ENCODE data around the gene SPO11. TPM values are rescaled to one million over a fixed set of nuclear protein-coding genes. Genes with fewer than 3 reads are reported as not detected.
A peak's percentile ranks its signal among the peaks of the same experiment; 100 is the strongest.

The SPO11 gene
- total RNA-seq, 1 experiment from 2014 or later: not detected

GRCh38 chr20:57387945-57388371, 58.4 kb downstream of the SPO11 start:
- ChIA-PET POLR2A (interaction anchor here (0.7 kb wide), 1 partner anchor 371 kb away, joined by 7 read pairs; no protein-coding TSS in a partner anchor), CTCF (no interaction called here)
- no peak for DNase-seq
- Histone ChIP-seq H3K4me3 (ENCODE audit: low read depth, low read length) (no peak overlapping the region), H3K4me1 (peaks cover 23% of the 10 kb centered on the region), H3K9me3 (no peaks in the 10 kb centered on the region), H3K27me3 (replicated peaks; ENCODE audit: control insufficient read depth, insufficient read depth, low read length) (no peaks in the 10 kb centered on the region), H3K36me3 (ENCODE audit: control insufficient read depth, insufficient read depth, low read length) (no peaks in the 10 kb centered on the region)
- Mint-ChIP-seq H3K27me3 (ENCODE audit: insufficient read depth, unreplicated experiment) (no peaks in the 10 kb centered on the region), H3K36me3 (ENCODE audit: insufficient read depth, unreplicated experiment) (peaks cover 28% of the 10 kb centered on the region), H3K4me1 (ENCODE audit: low read depth, unreplicated experiment) (peaks cover 26% of the 10 kb centered on the region), H3K9me3 (ENCODE audit: unreplicated experiment) (no peaks in the 10 kb centered on the region), H3K27ac (ENCODE audit: unreplicated experiment) (no peak overlapping the region), H3K4me3 (ENCODE audit: unreplicated experiment) (peak overlapping the region; percentile 82)
- BruUV-seq (replicated peaks): no TSS peak
- intact Hi-C loops (cut with micrococcal nuclease; ENCODE audit: unreplicated experiment): loop anchor here (10.0 kb wide), 1 partner anchor 207 kb away; no protein-coding TSS in a partner anchor
- TF ChIP-seq, protein P1, sequence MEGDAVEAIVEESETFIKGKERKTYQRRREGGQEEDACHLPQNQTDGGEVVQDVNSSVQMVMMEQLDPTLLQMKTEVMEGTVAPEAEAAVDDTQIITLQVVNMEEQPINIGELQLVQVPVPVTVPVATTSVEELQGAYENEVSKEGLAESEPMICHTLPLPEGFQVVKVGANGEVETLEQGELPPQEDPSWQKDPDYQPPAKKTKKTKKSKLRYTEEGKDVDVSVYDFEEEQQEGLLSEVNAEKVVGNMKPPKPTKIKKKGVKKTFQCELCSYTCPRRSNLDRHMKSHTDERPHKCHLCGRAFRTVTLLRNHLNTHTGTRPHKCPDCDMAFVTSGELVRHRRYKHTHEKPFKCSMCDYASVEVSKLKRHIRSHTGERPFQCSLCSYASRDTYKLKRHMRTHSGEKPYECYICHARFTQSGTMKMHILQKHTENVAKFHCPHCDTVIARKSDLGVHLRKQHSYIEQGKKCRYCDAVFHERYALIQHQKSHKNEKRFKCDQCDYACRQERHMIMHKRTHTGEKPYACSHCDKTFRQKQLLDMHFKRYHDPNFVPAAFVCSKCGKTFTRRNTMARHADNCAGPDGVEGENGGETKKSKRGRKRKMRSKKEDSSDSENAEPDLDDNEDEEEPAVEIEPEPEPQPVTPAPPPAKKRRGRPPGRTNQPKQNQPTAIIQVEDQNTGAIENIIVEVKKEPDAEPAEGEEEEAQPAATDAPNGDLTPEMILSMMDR (IDR thresholded peaks at IDR 0.05; ENCODE audit: insufficient read depth in 1 of 2, low read depth in 1 of 2, low read length in 1 of 2, severe bottlenecking in 1 of 2, unreplicated experiment in 1 of 2): no peak

- DNase-seq: peak; percentile 94 to 98
- no peaks in the 10 kb centered on the region for H3K9me3 Mint-ChIP-seq (ENCODE audit: unreplicated experiment)
- POLR2A ChIA-PET: interaction anchor here (0.6 to 0.7 kb wide), 3 partner anchors 253 to 810 kb away, joined by 3 to 9 read pairs (median 7); no protein-coding TSS in a partner anchor
- CTCF ChIA-PET: interaction anchor here (0.5 to 1.5 kb wide), 9 partner anchors 57 to 1686 kb away, joined by 3 to 8 read pairs (median 3); partner anchors contain the start of genes AURKA and CSTF1
- H3K27ac Mint-ChIP-seq (ENCODE audit: unreplicated experiment): peak overlapping the region; percentile 87
- H3K4me3 Mint-ChIP-seq (ENCODE audit: unreplicated experiment): peak overlapping the region; percentile 82
- H3K27me3 ChIP-seq (replicated peaks; ENCODE audit: control insufficient read depth, insufficient read depth, low read length): no peaks in the 10 kb centered on the region
- H3K27me3 Mint-ChIP-seq (ENCODE audit: insufficient read depth, unreplicated experiment): no peaks in the 10 kb centered on the region
- no TSS peak for BruUV-seq (replicated peaks)
- H3K36me3 Mint-ChIP-seq (ENCODE audit: insufficient read depth, unreplicated experiment): peaks cover 35% of the 10 kb centered on the region
- peaks cover 23% of the 10 kb centered on the region for H3K4me1 Mint-ChIP-seq (ENCODE audit: low read depth, unreplicated experiment)
- intact Hi-C loops (cut with micrococcal nuclease; ENCODE audit: unreplicated experiment): loop anchor here (10.0 kb wide), 1 partner anchor 206 kb away; no protein-coding TSS in a partner anchor
- TF ChIP-seq, protein P1 (IDR thresholded peaks at IDR 0.05; ENCODE audit: insufficient read depth in 1 of 2, low read depth in 1 of 2, low read length in 1 of 2, severe bottlenecking in 1 of 2, unreplicated experiment in 1 of 2): peak; percentile 31 to 45
- H3K4me1 ChIP-seq: peaks cover 23% of the 10 kb centered on the region
- peak overlapping the region; percentile 24 for H3K4me3 ChIP-seq (ENCODE audit: low read depth, low read length)
- no peaks in the 10 kb centered on the region for H3K9me3 ChIP-seq
- peaks cover 5% of the 10 kb centered on the region for H3K36me3 ChIP-seq (ENCODE audit: control insufficient read depth, insufficient read depth, low read length)
These were observed 59.5 kb downstream of the SPO11 start for GRCh38 chr20:57388953-57389694.

DNA sequence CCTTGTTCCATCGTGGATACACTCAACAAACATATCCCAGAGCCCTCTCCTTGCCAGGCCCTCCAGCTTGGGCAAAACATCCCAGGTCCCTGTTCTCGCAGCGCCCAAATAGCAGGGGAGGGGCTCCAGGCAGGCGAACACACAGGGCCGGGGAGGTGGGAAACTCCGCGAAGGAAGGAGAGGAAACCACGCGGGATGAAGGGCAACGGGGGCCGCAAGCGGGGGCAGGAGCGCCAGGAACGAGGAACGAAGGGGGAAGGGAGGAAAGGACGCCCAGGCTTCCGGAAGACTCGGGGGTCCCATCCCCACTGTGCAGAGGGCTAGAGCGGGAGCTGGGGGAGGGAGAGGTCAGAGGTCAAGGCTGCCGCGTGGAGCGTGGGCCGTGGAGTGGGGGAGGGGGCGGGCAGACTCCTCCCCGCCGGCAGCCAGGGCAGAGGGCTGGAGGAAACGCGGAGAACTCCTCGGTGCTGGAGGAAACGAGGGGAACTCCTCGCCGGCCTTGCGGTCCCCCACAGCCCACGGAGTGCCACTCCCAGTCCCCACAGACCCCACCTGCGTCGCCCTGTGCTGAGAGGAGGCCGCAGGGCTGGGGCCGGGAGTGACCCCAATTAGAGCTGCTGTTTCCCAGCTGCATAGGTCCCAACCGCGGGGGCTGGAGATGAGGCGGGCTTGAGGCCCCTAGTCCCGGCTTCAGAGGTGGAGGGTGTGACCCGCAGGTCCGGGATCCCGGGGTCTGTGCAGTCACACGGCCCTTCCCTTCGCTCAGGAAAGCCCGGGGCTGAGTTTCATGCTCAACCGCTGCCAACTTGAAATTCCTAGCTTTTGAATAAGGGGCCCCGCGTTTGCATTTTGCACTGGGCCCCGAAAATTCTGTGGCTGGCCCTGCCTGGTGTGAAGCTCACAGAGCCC, 60.3 kb downstream of the SPO11 start:
- peaks cover 6% of the 10 kb centered on the region for H3K36me3 ChIP-seq (ENCODE audit: control insufficient read depth, insufficient read depth, low read length)
- ChIA-PET POLR2A (no interaction called here), CTCF (interaction anchor here (0.6 to 1.5 kb wide), 4 partner anchors 58 to 998 kb away, joined by 3 to 7 read pairs (median 3); partner anchors contain the start of genes AURKA and CSTF1)
- no peaks in the 10 kb centered on the region for H3K9me3 ChIP-seq
- H3K4me3 ChIP-seq (ENCODE audit: low read depth, low read length): peak overlapping the region; percentile 24
- intact Hi-C loops (cut with micrococcal nuclease; ENCODE audit: unreplicated experiment): loop anchor here (10.0 kb wide), 1 partner anchor 205 kb away; no protein-coding TSS in a partner anchor
- H3K36me3 Mint-ChIP-seq (ENCODE audit: insufficient read depth, unreplicated experiment): peaks cover 37% of the 10 kb centered on the region
- H3K27ac Mint-ChIP-seq (ENCODE audit: unreplicated experiment): peak overlapping the region; percentile 88
- H3K4me1 Mint-ChIP-seq (ENCODE audit: low read depth, unreplicated experiment): peaks cover 20% of the 10 kb centered on the region
- no peaks in the 10 kb centered on the region for H3K9me3 Mint-ChIP-seq (ENCODE audit: unreplicated experiment)
- H3K4me1 ChIP-seq: peaks cover 23% of the 10 kb centered on the region
- TF ChIP-seq, protein P1 (IDR thresholded peaks at IDR 0.05; ENCODE audit: insufficient read depth in 1 of 2, low read depth in 1 of 2, low read length in 1 of 2, severe bottlenecking in 1 of 2, unreplicated experiment in 1 of 2): no peak
- H3K27me3 Mint-ChIP-seq (ENCODE audit: insufficient read depth, unreplicated experiment): no peaks in the 10 kb centered on the region
- DNase-seq: peak in 1 of 2 experiments; percentile 41
- no TSS peak for BruUV-seq (replicated peaks)
- peak overlapping the region; percentile 82 for H3K4me3 Mint-ChIP-seq (ENCODE audit: unreplicated experiment)
- H3K27me3 ChIP-seq (replicated peaks; ENCODE audit: control insufficient read depth, insufficient read depth, low read length): no peaks in the 10 kb centered on the region

Data from Caco-2 (cell line).